Thyroid gland (tissue), 4 donors: ENCODE data around the gene NID2.

Source experiments
- POLR2A ChIP-seq, 2 donors: fragments of 450-650 bp; IDR thresholded peaks; one replicate each; pipeline ENCODE4 v1.6.1; 2017; ENCODE audit warnings: antibody characterized with exemption in 2 of 2, mild to moderate bottlenecking in 2 of 2, moderate library complexity in 1 of 2
- TF ChIP-seq, protein P1 (sequence below), 6 experiments: fragments of 200-600 bp in 3 of 6; fragments of 450-650 bp in 3 of 6; sonication (generic) in 3 of 6; IDR thresholded peaks; one replicate each; pipeline ENCODE4 v1.5.1; 2016 to 2019; ENCODE audit warnings: antibody characterized with exemption in 6 of 6, mild to moderate bottlenecking in 2 of 6, inconsistent platforms in 1 of 6, moderate library complexity in 1 of 6

- TF ChIP-seq, protein P1, sequence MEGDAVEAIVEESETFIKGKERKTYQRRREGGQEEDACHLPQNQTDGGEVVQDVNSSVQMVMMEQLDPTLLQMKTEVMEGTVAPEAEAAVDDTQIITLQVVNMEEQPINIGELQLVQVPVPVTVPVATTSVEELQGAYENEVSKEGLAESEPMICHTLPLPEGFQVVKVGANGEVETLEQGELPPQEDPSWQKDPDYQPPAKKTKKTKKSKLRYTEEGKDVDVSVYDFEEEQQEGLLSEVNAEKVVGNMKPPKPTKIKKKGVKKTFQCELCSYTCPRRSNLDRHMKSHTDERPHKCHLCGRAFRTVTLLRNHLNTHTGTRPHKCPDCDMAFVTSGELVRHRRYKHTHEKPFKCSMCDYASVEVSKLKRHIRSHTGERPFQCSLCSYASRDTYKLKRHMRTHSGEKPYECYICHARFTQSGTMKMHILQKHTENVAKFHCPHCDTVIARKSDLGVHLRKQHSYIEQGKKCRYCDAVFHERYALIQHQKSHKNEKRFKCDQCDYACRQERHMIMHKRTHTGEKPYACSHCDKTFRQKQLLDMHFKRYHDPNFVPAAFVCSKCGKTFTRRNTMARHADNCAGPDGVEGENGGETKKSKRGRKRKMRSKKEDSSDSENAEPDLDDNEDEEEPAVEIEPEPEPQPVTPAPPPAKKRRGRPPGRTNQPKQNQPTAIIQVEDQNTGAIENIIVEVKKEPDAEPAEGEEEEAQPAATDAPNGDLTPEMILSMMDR (IDR thresholded peaks at IDR 0.05) = no peak
- no peak for TF ChIP-seq POLR2A (IDR thresholded peaks at IDR 0.05)
These were observed 17.9 kb upstream of the NID2 start for GRCh38 chr14:52086711-52087110.
